ENCODE data around the gene UNC13C.

UNC13C gene

GRCh38 chr15:54504695-54505094 is 526.5 kb downstream of the UNC13C start:
- no peak for DNase-seq

DNA sequence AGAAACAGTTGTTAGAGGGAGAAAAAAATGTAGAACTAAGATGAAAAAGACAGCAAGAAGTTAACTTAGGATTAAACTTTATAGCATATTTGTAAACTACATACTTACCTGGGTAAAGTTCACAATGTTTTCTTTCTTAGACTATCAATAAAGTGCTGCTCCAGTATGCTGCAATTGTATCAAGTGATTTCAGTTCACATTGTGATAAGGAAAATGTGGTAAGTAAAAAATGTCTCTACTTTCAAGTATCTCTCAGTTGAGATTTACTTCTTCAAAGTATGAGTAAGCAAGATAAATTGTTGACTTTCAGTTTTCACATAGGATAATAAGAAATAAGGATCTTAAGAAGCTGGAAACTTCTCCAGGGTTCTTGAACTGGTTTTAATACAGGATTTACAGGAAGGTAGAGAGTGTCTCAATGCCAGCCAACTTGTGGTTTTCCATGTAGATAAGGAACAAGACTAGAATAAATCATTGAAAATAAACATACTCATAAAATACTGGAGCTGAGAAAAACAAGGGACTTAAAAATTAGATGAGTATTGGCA is 528.8 kb downstream of the UNC13C start:
- DNase-seq: no peak

DNA sequence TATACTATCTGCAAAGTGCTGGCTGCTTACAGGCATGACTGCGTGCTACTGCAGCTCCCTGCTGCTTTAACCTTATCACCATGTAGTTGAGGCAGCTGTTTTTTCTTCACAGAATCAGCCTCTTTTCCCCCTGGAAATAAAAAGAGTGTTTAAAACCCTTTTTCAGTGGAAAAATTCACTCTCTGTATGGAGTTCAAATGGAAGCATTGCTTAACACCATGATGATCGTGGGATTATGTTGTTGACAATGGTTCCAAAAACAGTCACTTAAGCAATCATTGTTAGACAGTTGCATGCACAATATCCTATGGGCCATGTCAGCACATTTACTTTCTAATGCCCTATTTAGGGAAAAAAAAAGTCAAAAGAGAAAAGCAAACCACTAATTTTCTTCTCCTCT is 536.4 kb downstream of the UNC13C start:
- no peak for DNase-seq

DNA sequence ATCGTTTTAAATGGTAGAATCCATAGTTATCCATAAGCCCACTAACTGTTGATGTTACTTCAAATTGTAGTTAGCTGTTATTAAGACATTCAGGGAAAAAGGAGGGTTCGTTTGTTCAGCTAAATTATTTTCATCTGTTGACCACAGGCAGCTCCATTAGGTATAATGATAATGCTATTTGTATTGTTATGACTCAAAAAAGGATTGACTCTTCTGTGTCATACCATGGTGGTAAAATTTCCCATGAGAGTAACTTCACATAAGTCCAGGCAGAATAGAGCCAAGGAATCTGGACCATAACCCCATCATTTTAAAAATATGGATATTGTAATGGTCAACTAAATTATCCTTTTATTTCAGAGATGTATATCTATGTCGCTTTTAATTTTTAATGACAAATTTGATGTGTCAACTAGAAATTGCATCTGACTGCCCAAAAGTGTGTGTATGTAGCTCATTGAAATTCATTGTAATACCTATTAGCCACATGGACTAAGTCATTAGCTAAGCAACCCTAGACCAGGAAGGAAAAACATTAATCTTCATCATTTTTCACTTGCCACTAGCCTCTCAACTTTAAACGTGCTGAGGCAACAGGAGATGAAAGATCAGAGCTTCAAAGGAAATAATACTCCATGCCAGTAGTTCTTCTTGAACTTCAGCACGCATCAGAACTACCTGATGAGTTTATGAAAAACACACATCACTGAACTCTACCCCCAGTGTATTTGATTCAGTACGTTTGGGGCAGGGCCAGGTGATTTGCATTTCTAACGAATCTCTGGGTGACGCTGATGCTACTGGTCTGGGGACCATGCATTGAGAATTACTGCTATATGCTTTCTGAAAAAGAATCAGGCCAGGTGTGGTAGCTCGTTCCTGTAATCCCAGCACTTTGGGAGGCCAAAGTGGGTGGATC is 537.7 kb downstream of the UNC13C start:
- DNase-seq: no peak

- no peak for DNase-seq
Observed at GRCh38 chr15:54517366-54517765, 539.1 kb downstream of the UNC13C start.

DNA sequence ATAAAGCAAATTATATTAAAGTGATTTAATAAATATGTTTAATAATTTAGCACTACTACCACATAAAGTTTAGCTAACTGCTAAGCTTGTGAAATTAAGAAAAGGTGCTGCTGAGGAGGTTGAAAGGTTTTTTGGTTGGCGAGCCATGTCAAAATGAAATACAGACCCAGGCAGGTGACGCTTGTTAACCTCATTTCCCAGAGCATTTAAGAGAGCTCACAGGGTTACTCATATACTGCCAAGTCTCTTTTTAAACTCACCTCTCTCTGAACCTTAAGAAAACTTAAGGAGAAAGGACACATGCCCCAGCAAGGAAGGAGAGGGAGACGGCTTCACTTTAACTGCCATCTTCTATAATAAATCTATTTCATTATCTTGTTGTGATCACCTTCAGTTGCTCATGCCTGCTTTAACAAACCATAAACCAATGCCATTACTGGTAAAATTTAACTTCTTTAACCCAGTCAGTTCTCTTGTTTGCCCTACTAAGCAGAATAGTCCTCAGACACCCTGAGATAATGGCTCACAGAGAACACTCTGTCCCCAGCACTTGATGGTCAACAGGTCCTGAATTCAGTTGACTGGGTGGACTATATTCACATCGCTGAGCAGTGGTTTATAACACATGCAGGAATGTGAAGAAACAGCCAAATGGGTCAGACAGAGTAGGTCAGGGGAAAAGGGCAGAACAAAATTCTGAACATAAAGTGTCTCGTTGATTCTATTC is 540.1 kb downstream of the UNC13C start:
- no peak for DNase-seq

- peak; percentile 26 for DNase-seq
Observed at GRCh38 chr15:54519577-54519976, 541.3 kb downstream of the UNC13C start.

DNA sequence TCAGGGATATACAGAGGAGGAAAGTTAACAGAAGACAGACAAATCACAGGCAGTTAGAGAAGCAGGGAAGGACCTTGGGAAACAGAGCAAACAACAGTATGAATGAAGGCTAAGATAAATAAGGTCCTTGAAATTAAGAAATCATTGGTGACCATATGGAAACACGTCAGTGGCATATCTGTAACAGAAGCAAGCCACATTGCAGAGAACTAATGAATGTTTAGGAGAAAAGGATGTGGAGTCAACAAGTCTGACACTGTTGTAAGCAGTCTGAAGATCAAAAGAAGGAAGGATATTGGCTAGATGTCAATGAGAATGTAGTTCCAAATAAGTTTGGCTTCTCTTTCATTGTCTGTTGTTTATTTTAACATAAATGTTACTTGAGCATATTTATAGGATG is 542.4 kb downstream of the UNC13C start:
- no peak for DNase-seq

DNA sequence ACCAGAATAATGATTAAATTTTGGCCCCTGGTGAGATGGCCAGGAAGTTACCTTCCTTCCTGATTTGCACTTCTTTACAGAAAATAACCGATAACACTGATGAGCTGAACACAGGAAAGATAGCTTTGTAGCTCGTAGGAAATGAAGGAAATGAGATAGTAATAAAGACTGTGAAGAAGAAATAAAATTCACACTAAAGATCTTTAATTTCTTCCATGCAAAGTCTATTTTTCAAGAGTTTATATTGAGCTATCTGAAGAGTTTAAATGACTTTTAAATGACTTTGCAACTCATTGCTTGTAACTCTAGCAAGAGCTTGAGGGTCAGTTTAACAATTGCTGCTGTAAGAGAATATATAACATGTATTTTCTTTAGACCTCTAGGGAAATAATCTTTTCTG is 543.0 kb downstream of the UNC13C start:
- DNase-seq: no peak

DNA sequence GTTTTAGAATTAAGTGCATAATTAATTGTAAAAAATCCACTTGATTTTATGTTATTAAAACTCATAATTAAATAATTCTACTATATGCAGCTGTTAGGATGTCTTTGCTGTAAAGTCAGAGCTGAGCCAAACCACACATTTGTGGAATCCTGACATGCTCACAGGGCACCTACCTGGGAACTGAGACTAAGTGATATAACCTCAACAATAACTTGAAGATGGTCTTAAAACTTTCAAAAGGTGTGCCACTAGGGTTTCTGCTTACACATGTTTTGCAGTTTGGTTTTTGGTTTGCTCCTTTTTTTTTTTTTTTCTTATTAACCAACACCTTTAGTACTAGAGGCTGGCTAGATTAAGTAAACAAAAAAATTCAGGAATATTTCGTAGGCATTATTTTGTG is 549.8 kb downstream of the UNC13C start:
- DNase-seq: no peak

DNA sequence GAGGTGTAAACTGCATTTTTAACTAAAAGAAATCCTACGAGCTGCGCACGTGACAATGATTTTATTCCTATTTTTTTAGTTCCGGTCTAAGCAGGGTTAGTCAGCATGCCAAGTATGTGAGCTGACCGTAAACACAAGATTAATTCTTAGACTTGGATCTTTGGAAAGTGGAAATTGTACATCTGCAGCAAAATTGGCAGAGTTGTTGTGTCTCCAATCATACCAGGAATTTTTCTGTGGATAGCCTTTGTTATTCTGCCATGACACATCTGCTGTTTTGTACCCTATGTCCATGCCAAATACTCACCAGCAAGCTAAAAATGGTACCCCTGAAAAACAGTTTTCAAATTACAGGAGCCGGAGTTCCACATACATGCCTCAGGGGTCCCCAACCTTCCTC is 562.5 kb downstream of the UNC13C start:
- DNase-seq: no peak

DNA sequence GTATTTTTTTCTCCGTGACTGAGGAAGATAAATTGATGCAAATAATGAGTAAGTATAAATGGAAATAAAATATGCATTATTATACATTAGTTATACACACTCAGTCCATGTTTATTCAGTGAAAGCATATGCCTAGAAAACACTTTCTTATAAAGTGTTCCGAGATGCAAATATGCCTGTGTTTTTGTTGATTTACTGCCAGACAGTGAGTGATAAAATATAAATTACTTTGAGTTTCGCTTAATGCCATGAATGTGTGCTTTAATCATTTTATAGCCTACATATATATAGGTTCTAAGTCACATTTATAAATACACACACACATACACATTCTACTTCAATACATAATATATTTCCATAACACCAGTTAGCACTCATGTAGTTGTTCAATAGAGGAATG is 569.2 kb downstream of the UNC13C start:
- DNase-seq: no peak

- DNase-seq: no peak
Observed at GRCh38 chr15:54550954-54551353, 572.7 kb downstream of the UNC13C start.

- DNase-seq: no peak
Observed at GRCh38 chr15:54556231-54556630, 578.0 kb downstream of the UNC13C start.

DNA sequence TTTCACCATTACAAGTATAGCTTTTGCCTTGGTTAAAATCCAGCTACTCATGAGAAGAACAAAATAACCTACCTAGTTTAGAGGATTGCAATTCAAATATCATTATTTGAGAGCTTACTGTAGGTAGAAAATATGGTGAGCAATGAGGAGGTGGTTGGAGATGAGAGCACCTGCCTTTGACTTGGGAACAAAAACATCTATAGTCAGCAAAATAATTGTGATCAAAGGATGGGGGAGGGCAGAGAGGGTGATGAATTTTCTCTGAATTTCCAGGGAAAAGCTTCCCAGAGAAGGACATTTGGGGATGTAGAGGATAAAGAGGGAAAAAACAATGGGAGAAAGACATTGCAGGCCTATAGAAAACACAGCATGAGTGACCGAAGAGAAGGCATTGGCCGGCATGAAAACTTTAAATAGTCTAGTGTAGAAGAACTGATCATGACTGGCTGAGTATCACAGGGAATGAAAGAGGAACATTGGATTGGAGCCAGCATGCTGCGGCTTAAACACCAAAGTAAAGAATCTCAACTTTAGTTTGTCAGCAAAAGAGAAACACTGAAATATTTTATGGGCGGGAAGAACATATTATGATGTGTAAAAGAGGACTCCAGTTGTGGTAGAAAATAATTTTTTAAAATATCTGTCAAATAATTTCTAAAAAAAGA is 581.3 kb downstream of the UNC13C start:
- DNase-seq: peak; percentile 40

GRCh38 chr15:54560417-54560816 is 582.2 kb downstream of the UNC13C start:
- DNase-seq: no peak

- no peak for DNase-seq
Observed at GRCh38 chr15:54564166-54564565, 585.9 kb downstream of the UNC13C start.

GRCh38 chr15:54566654-54567053 is 588.4 kb downstream of the UNC13C start:
- DNase-seq: no peak

DNA sequence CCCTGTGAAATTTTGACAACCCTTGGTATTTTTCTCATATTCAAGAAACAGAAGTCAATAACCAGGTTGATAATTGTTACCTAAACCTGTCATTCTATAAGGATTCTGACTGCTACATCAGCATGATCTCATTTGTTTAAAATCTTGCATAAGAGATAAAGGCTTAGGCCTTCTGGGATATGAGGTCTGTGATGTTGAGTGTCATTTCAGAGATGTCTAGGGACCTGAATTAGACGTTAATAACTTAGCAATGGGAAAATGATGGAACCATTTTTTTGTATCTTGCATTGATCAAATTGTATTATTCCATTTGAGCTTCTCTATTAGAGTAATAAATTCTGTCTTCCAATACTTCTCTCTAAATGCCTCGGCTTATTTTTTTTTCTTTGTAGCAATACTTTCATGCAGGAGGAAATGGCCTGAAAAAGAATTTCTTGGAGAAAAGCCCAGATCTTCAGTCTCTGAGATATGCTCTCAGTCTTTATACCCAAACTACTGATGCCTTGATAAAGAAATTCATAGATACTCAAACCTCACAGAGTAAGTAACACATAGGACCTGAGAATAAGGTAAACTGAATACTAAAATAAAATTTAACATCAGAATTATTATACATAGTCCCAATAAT is 589.3 kb downstream of the UNC13C start:
- DNase-seq: no peak

- no peak for DNase-seq
Observed at GRCh38 chr15:54568381-54568780, 590.1 kb downstream of the UNC13C start.

DNA sequence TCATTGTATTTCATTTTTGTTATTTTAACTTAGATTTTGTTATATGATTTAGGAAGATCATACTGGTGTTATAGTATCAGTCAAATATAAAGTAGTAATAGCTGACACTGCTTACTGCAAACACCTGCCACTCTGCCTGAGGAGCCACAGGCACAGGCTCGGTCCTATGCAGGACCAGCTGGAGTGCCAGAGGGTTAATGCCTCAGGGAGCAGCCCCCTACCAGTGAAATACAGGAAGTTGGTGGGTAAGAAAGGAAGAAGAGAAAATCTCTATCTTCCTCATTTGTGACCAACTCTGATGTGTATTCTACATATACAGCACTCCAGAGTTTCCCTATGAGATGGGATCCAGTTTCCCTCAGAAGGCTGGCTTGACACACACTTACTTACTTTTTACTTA is 593.3 kb downstream of the UNC13C start:
- no peak for DNase-seq

DNA sequence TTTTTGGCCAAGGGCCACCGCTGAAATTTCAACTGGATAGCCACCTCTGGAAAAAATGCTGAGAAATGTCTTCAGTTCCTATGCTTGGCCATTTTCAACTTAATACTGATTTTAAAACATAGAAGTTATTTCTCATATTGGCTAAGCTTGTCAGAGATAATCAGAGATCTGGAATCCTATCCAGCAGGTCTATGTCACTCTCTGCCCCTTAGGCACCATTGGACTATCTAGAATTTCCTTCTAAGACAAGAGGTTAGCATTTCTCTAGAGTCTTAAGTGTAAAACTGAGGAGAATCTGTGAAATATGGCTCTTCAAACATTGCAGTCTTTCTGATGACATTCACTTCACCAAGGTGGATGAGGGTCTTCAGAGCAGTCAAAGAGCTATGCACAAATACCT is 597.3 kb downstream of the UNC13C start:
- no peak for DNase-seq
